ENCODE data around the gene CRK. TPM values are rescaled to one million over a fixed set of nuclear protein-coding genes. Genes with fewer than 3 reads are reported as not detected.

Gene CRK
- total RNA-seq, 1 experiment from 2014 or later = 41.8 TPM

DNA sequence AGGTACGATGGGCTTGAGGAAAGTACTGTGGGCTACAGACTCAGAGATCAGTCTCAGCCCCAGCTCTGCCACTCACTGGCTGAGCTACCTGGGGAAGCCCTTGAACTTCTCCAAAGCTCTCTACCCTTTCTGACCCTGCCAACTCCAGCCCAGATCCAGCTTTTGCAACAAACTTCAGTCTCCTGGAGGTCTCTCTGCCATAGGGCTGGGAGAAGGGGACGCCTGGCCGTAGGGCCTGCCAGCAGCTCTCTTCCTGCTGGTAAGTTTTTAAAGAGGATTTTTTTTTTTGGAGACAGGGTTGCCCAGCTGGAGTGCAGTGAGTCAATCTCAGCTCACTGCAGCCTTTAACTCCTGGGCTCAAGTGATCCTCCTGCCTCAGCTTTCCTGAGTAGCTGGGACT, 48.8 kb upstream of the CRK start:
- no peak overlapping the region for H3K9ac ChIP-seq (ENCODE audit: low read length)
- H3K9me3 ChIP-seq (ENCODE audit: low read length) = no peaks in the 10 kb centered on the region
- H3K36me3 ChIP-seq (ENCODE audit: low read depth, low read length) = no peaks in the 10 kb centered on the region
- DNase-seq = no peak
- no peak overlapping the region for H3K4me3 ChIP-seq (ENCODE audit: low read length)
- no peak overlapping the region for H3K27ac ChIP-seq (ENCODE audit: low read length)
- H3K27me3 ChIP-seq (ENCODE audit: low read length) = no peaks in the 10 kb centered on the region
- H3K4me1 ChIP-seq (ENCODE audit: insufficient read depth, low read length) = peaks cover 6% of the 10 kb centered on the region
- H3F3A ChIP-seq (ENCODE audit: low read length, unreplicated experiment) = no peaks in the 10 kb centered on the region
- no peaks in the 10 kb centered on the region for H3K9me2 ChIP-seq (replicated peaks; ENCODE audit: low read length)
- H3K4me2 ChIP-seq (ENCODE audit: low read length) = no peak overlapping the region
- ChIA-PET POLR2A (ENCODE audit: unreplicated experiment) (no interaction called here), CTCF (no interaction called here)
- no peak for ATAC-seq
- intact Hi-C loops (cut with micrococcal nuclease) = no loop called here
- H2AFZ ChIP-seq (ENCODE audit: low read length) = no peak overlapping the region
- TF ChIP-seq EZH2phosphoT487 (IDR thresholded peaks at IDR 0.05; ENCODE audit: borderline replicate concordance, low read length) (no peak), EZH2 (IDR thresholded peaks at IDR 0.05; ENCODE audit: low read length, unreplicated experiment) (no peak)
- TF ChIP-seq, protein P1, sequence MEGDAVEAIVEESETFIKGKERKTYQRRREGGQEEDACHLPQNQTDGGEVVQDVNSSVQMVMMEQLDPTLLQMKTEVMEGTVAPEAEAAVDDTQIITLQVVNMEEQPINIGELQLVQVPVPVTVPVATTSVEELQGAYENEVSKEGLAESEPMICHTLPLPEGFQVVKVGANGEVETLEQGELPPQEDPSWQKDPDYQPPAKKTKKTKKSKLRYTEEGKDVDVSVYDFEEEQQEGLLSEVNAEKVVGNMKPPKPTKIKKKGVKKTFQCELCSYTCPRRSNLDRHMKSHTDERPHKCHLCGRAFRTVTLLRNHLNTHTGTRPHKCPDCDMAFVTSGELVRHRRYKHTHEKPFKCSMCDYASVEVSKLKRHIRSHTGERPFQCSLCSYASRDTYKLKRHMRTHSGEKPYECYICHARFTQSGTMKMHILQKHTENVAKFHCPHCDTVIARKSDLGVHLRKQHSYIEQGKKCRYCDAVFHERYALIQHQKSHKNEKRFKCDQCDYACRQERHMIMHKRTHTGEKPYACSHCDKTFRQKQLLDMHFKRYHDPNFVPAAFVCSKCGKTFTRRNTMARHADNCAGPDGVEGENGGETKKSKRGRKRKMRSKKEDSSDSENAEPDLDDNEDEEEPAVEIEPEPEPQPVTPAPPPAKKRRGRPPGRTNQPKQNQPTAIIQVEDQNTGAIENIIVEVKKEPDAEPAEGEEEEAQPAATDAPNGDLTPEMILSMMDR (conservative IDR thresholded peaks at IDR 0.05; ENCODE audit: low read depth, low read length) = no peak
- H4K20me1 ChIP-seq (ENCODE audit: low read length) = no peaks in the 10 kb centered on the region
- H3K79me2 ChIP-seq (ENCODE audit: low read length) = no peaks in the 10 kb centered on the region
- no TSS peak for BruUV-seq (replicated peaks)

DNA sequence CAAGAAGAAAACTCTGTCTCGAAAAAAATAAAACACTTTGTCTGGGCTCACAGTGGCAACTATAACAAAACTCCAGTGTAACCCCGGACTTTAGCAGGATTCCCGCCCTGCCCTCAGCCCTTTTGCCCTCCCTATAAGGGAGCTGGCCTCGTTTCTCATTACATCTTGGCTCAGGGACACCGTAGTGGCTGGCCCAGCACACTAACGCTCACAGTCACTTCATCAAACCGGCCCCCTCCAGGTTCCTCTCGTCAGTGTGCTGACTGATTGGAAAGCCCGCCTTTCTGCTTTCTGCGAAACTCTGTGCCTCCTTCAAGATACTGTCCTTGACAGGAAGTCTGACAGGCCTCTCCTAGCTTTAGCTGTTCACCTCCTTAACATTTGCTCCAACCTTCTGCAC, 47.7 kb upstream of the CRK start:
- DNase-seq (no peak), ATAC-seq (no peak)
- Histone ChIP-seq H3K27me3 (ENCODE audit: low read length) (no peaks in the 10 kb centered on the region), H3K9me3 (ENCODE audit: low read length) (no peaks in the 10 kb centered on the region), H3F3A (ENCODE audit: low read length, unreplicated experiment) (no peaks in the 10 kb centered on the region), H3K4me1 (ENCODE audit: insufficient read depth, low read length) (no peaks in the 10 kb centered on the region), H3K9ac (ENCODE audit: low read length) (no peak overlapping the region), H3K79me2 (ENCODE audit: low read length) (no peaks in the 10 kb centered on the region), H3K4me3 (ENCODE audit: low read length) (no peak overlapping the region), H4K20me1 (ENCODE audit: low read length) (no peaks in the 10 kb centered on the region), H3K36me3 (ENCODE audit: low read depth, low read length) (no peaks in the 10 kb centered on the region), H2AFZ (ENCODE audit: low read length) (no peak overlapping the region), H3K27ac (ENCODE audit: low read length) (no peak overlapping the region), H3K4me2 (ENCODE audit: low read length) (no peak overlapping the region), H3K9me2 (replicated peaks; ENCODE audit: low read length) (no peaks in the 10 kb centered on the region)
- TF ChIP-seq, protein P1 (conservative IDR thresholded peaks at IDR 0.05; ENCODE audit: low read depth, low read length) = no peak
- TF ChIP-seq EZH2phosphoT487 (IDR thresholded peaks at IDR 0.05; ENCODE audit: borderline replicate concordance, low read length) (no peak), EZH2 (IDR thresholded peaks at IDR 0.05; ENCODE audit: low read length, unreplicated experiment) (no peak)
- BruUV-seq (replicated peaks) = no TSS peak
- intact Hi-C loops (cut with micrococcal nuclease) = no loop called here
- POLR2A ChIA-PET (ENCODE audit: unreplicated experiment) = no interaction called here
- CTCF ChIA-PET = no interaction called here

DNA sequence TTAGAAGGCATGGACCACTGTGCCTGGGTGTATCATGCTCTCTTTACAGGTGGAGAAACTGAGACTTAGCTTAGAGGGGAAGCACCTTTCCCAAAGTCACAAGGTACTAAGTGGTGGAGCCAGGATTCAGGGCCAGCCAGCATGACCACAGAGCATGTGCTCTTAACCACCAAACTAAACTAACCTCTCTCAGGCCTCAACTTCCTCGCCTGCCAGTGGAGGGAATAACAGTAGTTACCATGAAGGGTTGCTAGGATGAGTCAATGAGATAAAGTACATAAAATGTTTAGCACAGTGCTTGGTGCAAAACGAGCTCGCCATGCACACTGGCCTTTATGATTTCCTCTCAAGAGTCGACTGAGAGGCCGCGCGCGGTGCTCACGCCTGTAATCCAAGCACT, 42.8 kb upstream of the CRK start:
- Histone ChIP-seq H3K27me3 (ENCODE audit: low read length) (no peaks in the 10 kb centered on the region), H3K4me3 (ENCODE audit: low read length) (no peak overlapping the region), H3K9ac (ENCODE audit: low read length) (no peak overlapping the region), H4K20me1 (ENCODE audit: low read length) (no peaks in the 10 kb centered on the region), H3K79me2 (ENCODE audit: low read length) (no peaks in the 10 kb centered on the region), H3K36me3 (ENCODE audit: low read depth, low read length) (no peaks in the 10 kb centered on the region), H3K9me2 (replicated peaks; ENCODE audit: low read length) (no peaks in the 10 kb centered on the region), H2AFZ (ENCODE audit: low read length) (no peak overlapping the region), H3K4me1 (ENCODE audit: insufficient read depth, low read length) (no peaks in the 10 kb centered on the region), H3K9me3 (ENCODE audit: low read length) (no peaks in the 10 kb centered on the region), H3K4me2 (ENCODE audit: low read length) (no peak overlapping the region), H3K27ac (ENCODE audit: low read length) (no peak overlapping the region), H3F3A (ENCODE audit: low read length, unreplicated experiment) (no peaks in the 10 kb centered on the region)
- intact Hi-C loops (cut with micrococcal nuclease) = no loop called here
- DNase-seq (no peak), ATAC-seq (no peak; the same call in 1 of the 2 replicates)
- ChIA-PET CTCF (no interaction called here), POLR2A (ENCODE audit: unreplicated experiment) (interaction anchor here (1.7 kb wide), 1 partner anchor 18 kb away, joined by 4 read pairs; the partner anchor contains the start of gene INPP5K)
- TF ChIP-seq, protein P1 (conservative IDR thresholded peaks at IDR 0.05; ENCODE audit: low read depth, low read length) = no peak
- TF ChIP-seq EZH2 (IDR thresholded peaks at IDR 0.05; ENCODE audit: low read length, unreplicated experiment) = no peak
- TF ChIP-seq EZH2phosphoT487 (IDR thresholded peaks at IDR 0.05; ENCODE audit: borderline replicate concordance, low read length) = no peak
- no TSS peak for BruUV-seq (replicated peaks)

Data from PC-3 (cell line).